ENCODE data around the gene LIMK2. TPM values are rescaled to one million over a fixed set of nuclear protein-coding genes. Genes with fewer than 3 reads are reported as not detected.
A peak's percentile ranks its signal among the peaks of the same experiment; 100 is the strongest.
"Not testable (repeated sequence)": the region's sequence is repeated elsewhere in the genome, so short reads cannot be mapped to it uniquely, and the experiment has no call there.

Gene LIMK2
- 20.6 TPM for polyA plus RNA-seq (2013)

DNA sequence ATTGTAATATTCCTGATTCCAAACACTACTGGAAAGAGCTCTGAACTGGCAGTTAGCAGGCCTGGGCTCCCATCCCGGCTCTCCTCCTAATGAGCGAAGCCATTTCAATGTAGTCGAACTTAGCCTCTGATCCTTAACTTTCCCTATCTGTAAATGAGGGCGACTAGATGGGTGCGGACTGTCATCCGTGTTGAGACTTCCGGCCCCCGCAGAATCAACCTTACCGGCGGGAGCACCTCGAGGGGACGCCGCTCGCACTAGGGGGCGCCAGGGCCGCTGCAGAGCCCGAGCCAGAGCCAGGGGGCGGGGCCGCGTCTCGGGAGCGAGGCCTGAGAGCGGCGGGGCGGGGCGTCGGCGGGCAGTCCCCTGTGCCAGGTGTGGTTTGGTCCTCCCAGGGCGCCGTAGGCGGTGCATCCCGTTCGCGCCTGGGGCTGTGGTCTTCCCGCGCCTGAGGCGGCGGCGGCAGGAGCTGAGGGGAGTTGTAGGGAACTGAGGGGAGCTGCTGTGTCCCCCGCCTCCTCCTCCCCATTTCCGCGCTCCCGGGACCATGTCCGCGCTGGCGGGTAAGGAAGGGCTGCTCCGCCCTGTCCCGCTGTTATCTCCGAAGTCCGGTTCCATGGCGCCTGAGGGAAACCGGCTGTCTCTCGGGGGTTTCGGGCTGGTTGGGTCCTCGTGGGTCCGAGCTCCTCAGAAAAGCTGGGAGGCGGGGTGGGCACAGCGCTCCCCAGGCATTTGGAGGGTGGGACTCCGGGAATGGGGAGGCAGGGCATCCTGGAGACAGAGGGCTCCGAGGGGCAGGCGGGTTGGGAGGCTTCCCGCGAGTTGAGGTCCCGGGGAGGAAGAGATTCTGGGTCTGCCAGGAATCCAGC lies at the start of gene LIMK2:
Gene LIMK2, plus strand, starts transcription at position 437 of the 869 bp plus-strand sequence. Its CDS starts 111 bp downstream, at position 548.
- H3K27ac ChIP-seq (ENCODE audit: insufficient read depth in 1 of 2, low read depth in 1 of 2, low read length in 2 of 2, poor library complexity in 1 of 2, severe bottlenecking in 2 of 2) = peak within 1 kb of the TSS; percentile 55 to 79
- CTCF ChIA-PET = interaction anchor here (0.5 to 10.8 kb wide), 23 partner anchors 8 to 131 kb away, joined by 3 to 242 read pairs (median 4); partner anchors contain the start of genes RNF185, SELENOM and SMTN
- peak; percentile 90 to 93 (median 93) for DNase-seq
- no peaks in the 10 kb centered on the region for H3K27me3 ChIP-seq (replicated peaks in 2 of 5; ENCODE audit: control insufficient read depth in 4 of 5, insufficient read depth in 5 of 5, low read length in 4 of 5)
- H3K36me3 ChIP-seq (ENCODE audit: control insufficient read depth in 4 of 4, insufficient read depth in 4 of 4, low read length in 3 of 4) = peaks cover 0 to 4% (median 0%) of the 10 kb centered on the region in 4 experiments
- H3K4me1 ChIP-seq (ENCODE audit: control extremely low read depth in 1 of 4, control insufficient read depth in 4 of 4, insufficient read depth in 4 of 4, low read length in 3 of 4) = peaks cover 19 to 52% (median 41%) of the 10 kb centered on the region in 4 experiments
- POLR2A ChIA-PET = interaction anchor here (0.6 to 2.0 kb wide), 4 partner anchors 16 to 20 kb away, joined by 3 to 4 read pairs (median 3); no protein-coding TSS in a partner anchor
- H3K9me3 ChIP-seq (ENCODE audit: control extremely low read depth in 1 of 5, control insufficient read depth in 4 of 5, insufficient read depth in 2 of 5, low read depth in 1 of 5, low read length in 4 of 5) = no peaks in the 10 kb centered on the region
- WGBS (ENCODE audit: insufficient coverage) = under 1% methylated on average over 46 of the region's 64 CpGs
- H3K4me3 ChIP-seq (ENCODE audit: control insufficient read depth in 1 of 7, extremely low read depth in 1 of 7, insufficient read depth in 4 of 7, low read depth in 2 of 7, low read length in 6 of 7) = peak within 1 kb of the TSS; percentile 77 to 96 (median 94)

DNA sequence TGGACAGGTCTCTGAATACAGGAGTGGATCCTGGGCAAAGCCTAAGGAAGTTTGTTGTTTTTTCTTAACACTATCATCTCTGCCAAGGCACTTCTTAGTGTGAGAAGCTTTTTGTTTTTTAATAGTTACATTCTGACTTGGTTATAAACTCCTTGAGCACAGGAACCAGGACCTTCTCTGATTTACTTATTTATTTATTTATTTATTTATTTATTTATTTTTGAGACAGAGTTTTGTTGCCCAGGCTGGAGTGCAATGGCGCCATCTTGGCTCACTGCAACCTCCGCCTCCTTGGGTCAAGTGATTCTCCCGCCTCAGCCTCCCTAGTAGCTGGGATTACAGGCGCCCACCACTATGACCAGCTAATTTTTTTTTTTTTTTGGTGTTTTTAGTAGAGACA lies 41.1 kb upstream of the LIMK2 start:
- no peak overlapping the region for H3K27ac ChIP-seq (ENCODE audit: insufficient read depth in 1 of 2, low read depth in 1 of 2, low read length in 2 of 2, poor library complexity in 1 of 2, severe bottlenecking in 2 of 2)
- peaks cover 3 to 7% (median 4%) of the 10 kb centered on the region in 4 experiments for H3K36me3 ChIP-seq (ENCODE audit: control insufficient read depth in 4 of 4, insufficient read depth in 4 of 4, low read length in 3 of 4)
- no peaks in the 10 kb centered on the region for H3K9me3 ChIP-seq (ENCODE audit: control extremely low read depth in 1 of 5, control insufficient read depth in 4 of 5, insufficient read depth in 2 of 5, low read depth in 1 of 5, low read length in 4 of 5)
- no peak overlapping the region for H3K4me3 ChIP-seq (ENCODE audit: control insufficient read depth in 1 of 7, extremely low read depth in 1 of 7, insufficient read depth in 4 of 7, low read depth in 2 of 7, low read length in 6 of 7)
- ChIA-PET CTCF (interaction anchor here (0.9 to 2.1 kb wide), 2 partner anchors 9 to 60 kb away, joined by 4 to 6 read pairs; no protein-coding TSS in a partner anchor), POLR2A (no interaction called here)
- no peaks in the 10 kb centered on the region for H3K4me1 ChIP-seq (ENCODE audit: control extremely low read depth in 1 of 4, control insufficient read depth in 4 of 4, insufficient read depth in 4 of 4, low read length in 3 of 4)
- no peaks in the 10 kb centered on the region for H3K27me3 ChIP-seq (replicated peaks in 2 of 5; ENCODE audit: control insufficient read depth in 4 of 5, insufficient read depth in 5 of 5, low read length in 4 of 5)
- no CpG with 5 or more reads among the region's 4 CpGs for WGBS (ENCODE audit: insufficient coverage)
- DNase-seq = no peak

DNA sequence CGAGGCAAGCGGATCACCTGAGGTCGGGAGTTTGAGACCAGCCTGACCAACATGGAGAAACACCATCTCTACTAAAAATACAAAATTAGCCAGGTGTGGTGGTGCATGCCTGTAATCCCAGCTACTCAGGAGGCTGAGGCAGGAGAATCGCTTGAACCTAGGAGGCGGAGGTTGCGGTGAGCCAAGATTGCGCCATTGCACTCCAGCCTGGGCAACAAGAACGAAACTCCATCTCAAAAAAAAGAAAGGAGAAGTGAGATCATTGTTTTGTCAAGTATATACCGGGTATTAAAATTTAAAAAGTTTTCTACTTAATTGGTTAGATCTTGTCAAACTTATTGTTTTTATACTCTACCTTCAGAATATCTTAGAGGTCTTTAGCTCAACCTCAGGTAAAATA lies 40.4 kb upstream of the LIMK2 start:
- H3K4me3 ChIP-seq (ENCODE audit: control insufficient read depth in 1 of 7, extremely low read depth in 1 of 7, insufficient read depth in 4 of 7, low read depth in 2 of 7, low read length in 6 of 7); H3K27ac ChIP-seq (ENCODE audit: insufficient read depth in 1 of 2, low read depth in 1 of 2, low read length in 2 of 2, poor library complexity in 1 of 2, severe bottlenecking in 2 of 2); POLR2A ChIA-PET: not testable (repeated sequence)

DNA sequence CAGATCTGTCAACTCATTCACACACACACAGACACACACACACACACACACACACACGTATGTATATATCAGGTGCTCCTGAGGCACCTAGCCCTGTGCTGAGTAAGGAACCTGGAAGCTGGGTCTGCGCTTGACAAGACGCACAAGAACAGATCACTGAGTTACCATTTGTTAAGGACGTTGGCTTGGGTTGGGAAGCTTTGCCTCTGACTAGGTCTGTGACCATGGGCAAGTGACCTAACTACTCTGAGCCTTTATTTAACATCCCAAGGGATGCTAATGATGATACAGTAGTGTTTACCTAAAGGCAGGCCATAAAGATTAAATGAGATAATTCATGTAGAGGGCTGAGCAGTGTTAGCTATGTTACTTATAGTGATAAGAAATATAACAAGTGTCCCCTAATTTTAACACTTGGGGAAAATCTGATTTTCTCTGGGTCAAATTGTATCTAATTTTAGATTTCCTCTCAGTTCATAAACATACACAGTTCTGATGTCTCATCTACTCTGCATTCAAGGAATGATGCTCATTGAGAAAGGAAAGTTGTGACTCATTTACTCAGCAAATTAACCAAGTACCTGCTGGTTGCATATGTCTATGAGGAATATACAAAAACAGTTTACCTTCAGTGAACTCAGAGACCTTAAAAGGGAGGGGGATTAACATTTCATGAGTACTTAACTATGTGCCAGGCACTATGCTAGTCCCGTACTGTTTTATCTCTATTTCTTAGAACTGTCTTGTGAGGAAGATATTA lies 38.5 kb upstream of the LIMK2 start:
- H3K4me1 ChIP-seq (ENCODE audit: control extremely low read depth in 1 of 4, control insufficient read depth in 4 of 4, insufficient read depth in 4 of 4, low read length in 3 of 4) = no peaks in the 10 kb centered on the region
- 100% methylated on average over 5 of the region's 5 CpGs for WGBS (ENCODE audit: insufficient coverage)
- peaks cover 5 to 14% (median 9%) of the 10 kb centered on the region in 4 experiments for H3K36me3 ChIP-seq (ENCODE audit: control insufficient read depth in 4 of 4, insufficient read depth in 4 of 4, low read length in 3 of 4)
- H3K4me3 ChIP-seq (ENCODE audit: control insufficient read depth in 1 of 7, extremely low read depth in 1 of 7, insufficient read depth in 4 of 7, low read depth in 2 of 7, low read length in 6 of 7) = no peak overlapping the region
- H3K27me3 ChIP-seq (replicated peaks in 2 of 5; ENCODE audit: control insufficient read depth in 4 of 5, insufficient read depth in 5 of 5, low read length in 4 of 5) = no peaks in the 10 kb centered on the region
- DNase-seq = no peak
- POLR2A ChIA-PET = interaction anchor here (0.6 to 0.7 kb wide), 2 partner anchors 239 to 722 kb away, joined by 3 read pairs; no protein-coding TSS in a partner anchor
- CTCF ChIA-PET = no interaction called here
- no peak overlapping the region for H3K27ac ChIP-seq (ENCODE audit: insufficient read depth in 1 of 2, low read depth in 1 of 2, low read length in 2 of 2, poor library complexity in 1 of 2, severe bottlenecking in 2 of 2)
- H3K9me3 ChIP-seq (ENCODE audit: control extremely low read depth in 1 of 5, control insufficient read depth in 4 of 5, insufficient read depth in 2 of 5, low read depth in 1 of 5, low read length in 4 of 5) = no peaks in the 10 kb centered on the region

More for the DNA sequence above, 40.4 kb upstream of the LIMK2 start:
- CTCF ChIA-PET; DNase-seq; H3K27me3 ChIP-seq (replicated peaks in 2 of 5; ENCODE audit: control insufficient read depth in 4 of 5, insufficient read depth in 5 of 5, low read length in 4 of 5); H3K9me3 ChIP-seq (ENCODE audit: control extremely low read depth in 1 of 5, control insufficient read depth in 4 of 5, insufficient read depth in 2 of 5, low read depth in 1 of 5, low read length in 4 of 5); H3K36me3 ChIP-seq (ENCODE audit: control insufficient read depth in 4 of 4, insufficient read depth in 4 of 4, low read length in 3 of 4); H3K4me1 ChIP-seq (ENCODE audit: control extremely low read depth in 1 of 4, control insufficient read depth in 4 of 4, insufficient read depth in 4 of 4, low read length in 3 of 4): not testable (repeated sequence)
- no CpG with 5 or more reads among the region's 9 CpGs for WGBS (ENCODE audit: insufficient coverage)

DNA sequence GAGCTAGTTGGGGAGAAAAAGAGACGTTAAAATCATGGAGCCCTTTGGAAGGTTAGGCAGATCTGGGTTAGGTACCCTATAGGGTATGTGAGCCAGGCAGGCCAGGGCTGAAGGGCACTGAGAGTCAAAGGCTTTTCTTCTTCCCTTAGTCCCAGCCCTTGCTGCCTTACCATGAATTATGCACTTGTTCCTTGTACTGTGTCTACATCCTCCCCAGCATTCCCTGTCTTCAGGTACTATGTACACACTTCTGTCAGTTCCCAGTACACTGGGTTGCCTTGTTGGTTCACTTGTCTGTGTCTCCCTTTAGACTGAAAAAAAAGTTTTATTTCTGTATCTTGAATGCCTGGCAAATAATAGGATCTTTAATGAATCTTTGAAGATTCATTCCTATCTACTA lies 35.2 kb upstream of the LIMK2 start:
- Histone ChIP-seq H3K27ac (ENCODE audit: insufficient read depth in 1 of 2, low read depth in 1 of 2, low read length in 2 of 2, poor library complexity in 1 of 2, severe bottlenecking in 2 of 2) (no peak overlapping the region), H3K27me3 (replicated peaks in 2 of 5; ENCODE audit: control insufficient read depth in 4 of 5, insufficient read depth in 5 of 5, low read length in 4 of 5) (no peaks in the 10 kb centered on the region), H3K4me1 (ENCODE audit: control extremely low read depth in 1 of 4, control insufficient read depth in 4 of 4, insufficient read depth in 4 of 4, low read length in 3 of 4) (no peaks in the 10 kb centered on the region), H3K9me3 (ENCODE audit: control extremely low read depth in 1 of 5, control insufficient read depth in 4 of 5, insufficient read depth in 2 of 5, low read depth in 1 of 5, low read length in 4 of 5) (no peaks in the 10 kb centered on the region), H3K36me3 (ENCODE audit: control insufficient read depth in 4 of 4, insufficient read depth in 4 of 4, low read length in 3 of 4) (peaks cover 5 to 19% (median 12%) of the 10 kb centered on the region in 4 experiments), H3K4me3 (ENCODE audit: control insufficient read depth in 1 of 7, extremely low read depth in 1 of 7, insufficient read depth in 4 of 7, low read depth in 2 of 7, low read length in 6 of 7) (no peak overlapping the region)
- CTCF ChIA-PET = interaction anchor here (0.6 kb wide), 1 partner anchor 126 kb away, joined by 3 read pairs; no protein-coding TSS in a partner anchor
- WGBS (ENCODE audit: insufficient coverage) = 86% methylated on average over 1 of the region's 1 CpG
- no peak for DNase-seq
- POLR2A ChIA-PET = no interaction called here

DNA sequence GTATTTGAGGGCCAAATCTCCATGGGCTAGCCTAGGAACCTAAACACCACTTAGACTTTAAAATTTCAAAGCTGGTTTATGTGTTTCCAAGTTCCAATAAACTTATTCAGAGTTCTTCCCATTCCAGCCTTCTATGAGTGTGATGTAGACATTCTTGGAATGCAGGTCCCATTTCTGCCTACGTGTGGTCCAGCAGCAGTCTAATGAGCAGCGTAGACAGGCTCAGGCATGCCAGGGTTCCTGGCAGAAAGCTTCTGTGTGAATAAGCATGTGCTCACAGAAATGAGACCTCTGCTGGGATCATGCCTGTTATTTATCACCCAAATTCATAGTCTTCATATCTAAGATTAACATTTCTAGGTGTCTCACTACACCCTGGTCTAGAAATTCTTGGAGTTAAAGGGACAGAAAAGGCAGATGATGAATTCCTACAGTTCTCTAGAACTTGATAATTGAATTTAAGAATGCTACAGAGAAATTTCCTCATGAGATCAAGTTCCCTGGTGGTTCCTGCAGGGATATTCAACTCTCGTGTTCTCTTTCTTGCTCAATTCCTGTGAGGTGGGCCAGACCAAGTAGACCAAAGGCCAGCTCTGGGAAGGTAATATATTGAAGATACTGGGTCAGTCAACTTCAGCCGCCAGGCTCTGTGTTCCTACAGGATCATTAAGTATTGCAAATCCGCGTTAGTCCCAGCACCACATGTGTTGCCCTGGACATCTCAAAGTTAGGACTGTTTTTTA lies 34.5 kb upstream of the LIMK2 start:
- WGBS (ENCODE audit: insufficient coverage) = 98% methylated on average over 6 of the region's 6 CpGs

More for the DNA sequence above, 34.5 kb upstream of the LIMK2 start:
- H3K36me3 ChIP-seq (ENCODE audit: control insufficient read depth in 4 of 4, insufficient read depth in 4 of 4, low read length in 3 of 4) = peaks cover 4 to 22% (median 13%) of the 10 kb centered on the region in 4 experiments
- H3K27ac ChIP-seq (ENCODE audit: insufficient read depth in 1 of 2, low read depth in 1 of 2, low read length in 2 of 2, poor library complexity in 1 of 2, severe bottlenecking in 2 of 2) = no peak overlapping the region
- H3K4me3 ChIP-seq (ENCODE audit: control insufficient read depth in 1 of 7, extremely low read depth in 1 of 7, insufficient read depth in 4 of 7, low read depth in 2 of 7, low read length in 6 of 7) = no peak overlapping the region
- H3K27me3 ChIP-seq (replicated peaks in 2 of 5; ENCODE audit: control insufficient read depth in 4 of 5, insufficient read depth in 5 of 5, low read length in 4 of 5) = no peaks in the 10 kb centered on the region
- ChIA-PET CTCF (no interaction called here), POLR2A (no interaction called here)
- no peaks in the 10 kb centered on the region for H3K4me1 ChIP-seq (ENCODE audit: control extremely low read depth in 1 of 4, control insufficient read depth in 4 of 4, insufficient read depth in 4 of 4, low read length in 3 of 4)
- no peaks in the 10 kb centered on the region for H3K9me3 ChIP-seq (ENCODE audit: control extremely low read depth in 1 of 5, control insufficient read depth in 4 of 5, insufficient read depth in 2 of 5, low read depth in 1 of 5, low read length in 4 of 5)
- no peak for DNase-seq

All from common myeloid progenitor, CD34-positive (primary cell).